ENCODE results near the gene EXD2.

The EXD2 gene

GRCh38 chr14:69170839-69171238, 20.5 kb upstream of the EXD2 start:
- TF ChIP-seq GATA3 (IDR thresholded peaks at IDR 0.05; ENCODE audit: low read depth, low read length): no peak
- no peak for TF ChIP-seq GATA2 (IDR thresholded peaks at IDR 0.05; ENCODE audit: low read depth, low read length)

GRCh38 chr14:69171569-69171968, 19.7 kb upstream of the EXD2 start:
- TF ChIP-seq GATA2 (IDR thresholded peaks at IDR 0.05; ENCODE audit: low read depth, low read length) (no peak), GATA3 (IDR thresholded peaks at IDR 0.05; ENCODE audit: low read depth, low read length) (no peak)

GRCh38 chr14:69175130-69175529, 16.2 kb upstream of the EXD2 start:
- no peak for TF ChIP-seq GATA3 (IDR thresholded peaks at IDR 0.05; ENCODE audit: low read depth, low read length)
- TF ChIP-seq GATA2 (IDR thresholded peaks at IDR 0.05; ENCODE audit: low read depth, low read length): no peak

GRCh38 chr14:69181491-69181890, 9.8 kb upstream of the EXD2 start:
- TF ChIP-seq GATA2 (IDR thresholded peaks at IDR 0.05; ENCODE audit: low read depth, low read length): no peak
- TF ChIP-seq GATA3 (IDR thresholded peaks at IDR 0.05; ENCODE audit: low read depth, low read length): no peak

GRCh38 chr14:69183735-69184134, 7.6 kb upstream of the EXD2 start:
- TF ChIP-seq GATA3 (IDR thresholded peaks at IDR 0.05; ENCODE audit: low read depth, low read length): no peak

- TF ChIP-seq GATA2 (IDR thresholded peaks at IDR 0.05; ENCODE audit: low read depth, low read length) (no peak), GATA3 (IDR thresholded peaks at IDR 0.05; ENCODE audit: low read depth, low read length) (no peak)
These were observed 1.1 kb upstream of the EXD2 start for GRCh38 chr14:69190191-69190590.

- TF ChIP-seq GATA2 (IDR thresholded peaks at IDR 0.05; ENCODE audit: low read depth, low read length): no peak
- TF ChIP-seq GATA3 (IDR thresholded peaks at IDR 0.05; ENCODE audit: low read depth, low read length): no peak
These were observed 2.4 kb downstream of the EXD2 start for GRCh38 chr14:69193721-69194120.

- TF ChIP-seq GATA2 (IDR thresholded peaks at IDR 0.05; ENCODE audit: low read depth, low read length) (no peak), GATA3 (IDR thresholded peaks at IDR 0.05; ENCODE audit: low read depth, low read length) (no peak)
These were observed 8.5 kb downstream of the EXD2 start for GRCh38 chr14:69199786-69200185.

GRCh38 chr14:69204753-69205152, 13.5 kb downstream of the EXD2 start:
- no peak for TF ChIP-seq GATA3 (IDR thresholded peaks at IDR 0.05; ENCODE audit: low read depth, low read length)
- TF ChIP-seq GATA2 (IDR thresholded peaks at IDR 0.05; ENCODE audit: low read depth, low read length): no peak

GRCh38 chr14:69207435-69208041, 16.2 kb downstream of the EXD2 start:
- TF ChIP-seq GATA2 (IDR thresholded peaks at IDR 0.05; ENCODE audit: low read depth, low read length) (no peak), GATA3 (IDR thresholded peaks at IDR 0.05; ENCODE audit: low read depth, low read length) (no peak)

GRCh38 chr14:69208666-69209065, 17.4 kb downstream of the EXD2 start:
- TF ChIP-seq GATA2 (IDR thresholded peaks at IDR 0.05; ENCODE audit: low read depth, low read length) (no peak), GATA3 (IDR thresholded peaks at IDR 0.05; ENCODE audit: low read depth, low read length) (no peak)

- TF ChIP-seq GATA3 (IDR thresholded peaks at IDR 0.05; ENCODE audit: low read depth, low read length): no peak
- TF ChIP-seq GATA2 (IDR thresholded peaks at IDR 0.05; ENCODE audit: low read depth, low read length): no peak
These were observed 23.1 kb downstream of the EXD2 start for GRCh38 chr14:69214393-69214792.

- TF ChIP-seq GATA3 (IDR thresholded peaks at IDR 0.05; ENCODE audit: low read depth, low read length) (no peak), GATA2 (IDR thresholded peaks at IDR 0.05; ENCODE audit: low read depth, low read length) (no peak)
These were observed 33.6 kb downstream of the EXD2 start for GRCh38 chr14:69224946-69225345.

- no peak for TF ChIP-seq GATA2 (IDR thresholded peaks at IDR 0.05; ENCODE audit: low read depth, low read length)
These were observed 34.9 kb downstream of the EXD2 start for GRCh38 chr14:69226178-69226577.

- TF ChIP-seq GATA2 (IDR thresholded peaks at IDR 0.05; ENCODE audit: low read depth, low read length) (no peak), GATA3 (IDR thresholded peaks at IDR 0.05; ENCODE audit: low read depth, low read length) (no peak)
These were observed 35.4 kb downstream of the EXD2 start for GRCh38 chr14:69226736-69227135.

GRCh38 chr14:69231486-69231885, 40.2 kb downstream of the EXD2 start:
- TF ChIP-seq GATA2 (IDR thresholded peaks at IDR 0.05; ENCODE audit: low read depth, low read length) (no peak), GATA3 (IDR thresholded peaks at IDR 0.05; ENCODE audit: low read depth, low read length) (no peak)
